ENCODE measurements around the gene LTBP3. TPM values are rescaled to one million over a fixed set of nuclear protein-coding genes. Genes with fewer than 3 reads are reported as not detected.

LTBP3 gene
- total RNA-seq, 2 donors from 2014 or later, result 85.6 to 96.2 TPM

DNA sequence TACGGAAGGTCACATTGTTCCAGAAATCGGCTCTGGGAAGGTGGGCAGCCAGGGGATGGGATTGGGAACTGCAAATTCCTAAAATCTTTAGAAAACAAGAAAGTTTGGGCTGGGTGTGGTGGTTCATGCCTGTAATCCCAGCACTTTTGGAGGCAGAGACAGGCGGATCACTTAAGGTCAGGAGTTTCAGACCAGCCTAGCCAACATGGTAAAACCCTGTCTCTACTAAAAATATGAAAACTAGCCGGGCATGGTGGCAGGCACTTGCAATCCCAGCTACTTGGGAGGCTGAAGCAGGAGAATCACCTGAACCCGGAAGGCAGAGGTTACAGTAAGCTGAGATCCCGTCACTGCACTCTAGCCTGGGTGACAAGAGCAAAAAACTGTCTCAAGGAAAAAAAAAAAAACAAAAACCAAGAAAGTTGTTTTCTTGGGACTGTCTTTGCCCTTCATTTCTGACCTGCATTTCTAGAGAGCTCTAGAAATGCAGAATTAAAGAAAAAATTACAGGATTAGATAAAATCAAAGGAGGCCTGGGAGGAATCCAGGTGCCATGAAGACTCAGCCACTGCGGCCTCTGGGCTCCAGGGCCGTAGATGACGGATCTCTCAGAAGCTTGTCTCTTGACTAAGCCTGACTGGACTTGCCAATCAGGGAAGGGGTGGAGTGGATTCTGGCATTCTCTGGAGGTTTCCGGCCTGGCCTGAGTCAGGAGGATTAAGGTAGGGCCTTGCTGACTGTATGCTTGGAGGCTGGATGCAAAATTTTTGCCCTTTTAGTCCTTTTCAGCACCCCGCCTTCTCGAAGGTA is 64.6 kb downstream of the LTBP3 start:
- peak in 1 of 2 donors; percentile 42 for ATAC-seq
- peak; percentile 85 for DNase-seq
- intact Hi-C loops (cut with DNase I), result loop anchor here in 1 of 2 donors (2.0 kb wide), 1 partner anchor 17 kb away; no protein-coding TSS in a partner anchor

DNA sequence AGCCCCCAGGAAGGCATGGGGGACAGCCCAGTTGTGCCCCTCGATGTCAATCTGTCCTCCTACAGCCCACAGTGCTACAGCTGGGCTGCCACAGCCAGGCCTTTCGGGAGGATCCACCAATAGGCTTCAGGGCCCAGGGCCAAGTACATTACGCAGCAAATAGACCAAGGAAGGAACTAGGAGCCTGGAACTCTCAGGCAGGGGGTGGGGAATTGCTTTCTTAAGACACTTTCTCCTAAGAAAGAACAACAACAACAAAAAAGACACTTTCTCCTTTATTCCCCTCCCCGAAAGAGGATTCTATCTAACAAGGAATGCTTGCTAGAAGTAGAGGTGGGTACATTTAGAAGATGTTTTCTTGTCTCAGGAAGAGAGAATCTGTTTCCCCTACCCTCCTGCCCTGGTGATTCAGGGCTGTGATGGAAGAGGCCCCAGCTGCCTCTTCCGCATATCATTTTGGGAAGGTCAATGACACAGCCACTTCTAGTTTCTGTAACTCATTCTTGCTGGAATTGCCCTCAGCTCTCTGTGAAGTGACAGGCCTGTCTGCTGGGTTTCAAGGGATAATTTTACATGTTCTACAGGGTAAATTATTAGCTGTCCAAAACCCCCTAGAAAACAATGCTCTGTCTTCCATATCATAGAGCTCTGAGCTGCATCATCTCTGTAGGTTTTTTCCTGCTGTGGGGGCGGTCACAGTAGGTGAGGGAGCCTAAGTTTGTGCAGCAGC is 65.4 kb downstream of the LTBP3 start:
- peak; percentile 12 to 40 for ATAC-seq
- intact Hi-C loops (cut with DNase I), result loop anchor here in 1 of 2 donors (2.0 kb wide), 1 partner anchor 16 kb away; no protein-coding TSS in a partner anchor

DNA sequence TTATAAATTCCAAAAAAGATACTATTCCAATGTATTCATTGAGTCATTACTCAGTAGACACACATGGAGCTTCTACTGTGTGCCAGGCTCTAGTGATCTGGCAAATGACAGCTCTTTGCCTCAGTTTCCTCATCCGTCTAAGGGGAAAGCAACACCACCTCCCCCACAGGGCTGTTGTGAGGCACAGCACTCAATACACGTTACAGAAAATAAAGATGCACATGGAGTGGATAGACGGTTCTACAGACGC is 65.8 kb downstream of the LTBP3 start:
- intact Hi-C loops (cut with DNase I), result loop anchor here in 1 of 2 donors (2.0 kb wide), 1 partner anchor 16 kb away; no protein-coding TSS in a partner anchor
- no peak for DNase-seq

More for the DNA sequence above, 65.4 kb downstream of the LTBP3 start:
- DNase-seq, result peak; percentile 93

DNA sequence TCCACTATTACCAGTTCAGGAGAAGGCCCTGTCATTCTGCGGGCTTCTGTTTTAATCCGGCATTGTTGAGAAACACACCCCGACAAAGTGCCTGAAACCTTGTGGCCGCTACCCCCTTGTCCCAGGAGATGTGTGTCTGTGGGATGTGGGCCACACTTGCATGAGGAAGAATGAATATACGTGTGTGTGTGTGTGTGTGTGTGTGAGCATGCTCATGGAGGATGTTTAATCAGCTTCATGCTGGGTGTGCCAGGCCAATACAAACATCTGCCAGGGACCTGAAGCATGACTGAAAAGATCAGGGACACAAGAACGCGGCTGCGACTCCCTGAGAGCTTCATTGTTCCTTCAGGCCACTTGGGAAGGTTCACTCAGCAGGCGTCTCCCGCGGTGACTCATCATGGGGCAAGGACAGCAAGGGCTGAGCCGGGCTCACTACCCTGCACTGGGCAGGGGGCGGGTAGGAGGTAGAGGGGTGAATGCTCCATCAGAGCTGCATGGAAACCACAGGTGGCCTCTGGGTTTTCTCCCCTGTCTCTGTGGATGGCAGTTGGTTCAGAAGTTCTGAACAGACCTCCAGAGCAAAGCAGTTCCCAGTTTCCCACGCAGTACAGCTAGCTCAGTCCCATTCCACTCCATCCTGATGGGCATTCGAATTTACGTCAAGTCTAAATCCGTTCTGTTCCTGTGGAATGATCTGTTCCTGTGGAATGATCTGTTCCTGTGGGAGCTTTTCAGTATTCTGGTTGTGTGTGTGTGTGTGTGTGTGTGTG is 66.4 kb downstream of the LTBP3 start:
- ATAC-seq, result peak; percentile 1 to 33
- intact Hi-C loops (cut with DNase I), result loop anchor here in 1 of 2 donors (2.0 kb wide), 1 partner anchor 15 kb away; no protein-coding TSS in a partner anchor
- peak; percentile 89 for DNase-seq

More for the DNA sequence above, 65.8 kb downstream of the LTBP3 start:
- no peak for ATAC-seq

DNA sequence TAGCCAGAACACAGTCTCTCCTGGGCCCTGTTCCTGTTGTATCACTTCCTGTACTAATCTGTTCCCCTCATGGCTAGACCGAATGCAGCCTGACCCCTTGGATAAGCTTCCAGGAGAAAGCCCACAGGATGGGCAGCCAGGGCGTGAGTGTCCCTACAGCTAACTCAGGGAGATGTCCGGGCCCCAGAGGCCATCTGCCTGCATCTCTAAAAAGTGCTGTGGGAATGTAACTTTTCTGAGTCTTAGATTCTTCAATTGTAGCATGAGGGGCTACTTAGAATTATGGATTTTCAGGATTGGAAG is 67.0 kb downstream of the LTBP3 start:
- DNase-seq (peak; percentile 56), ATAC-seq (no peak)
- intact Hi-C loops (cut with DNase I), result no loop called here

DNA sequence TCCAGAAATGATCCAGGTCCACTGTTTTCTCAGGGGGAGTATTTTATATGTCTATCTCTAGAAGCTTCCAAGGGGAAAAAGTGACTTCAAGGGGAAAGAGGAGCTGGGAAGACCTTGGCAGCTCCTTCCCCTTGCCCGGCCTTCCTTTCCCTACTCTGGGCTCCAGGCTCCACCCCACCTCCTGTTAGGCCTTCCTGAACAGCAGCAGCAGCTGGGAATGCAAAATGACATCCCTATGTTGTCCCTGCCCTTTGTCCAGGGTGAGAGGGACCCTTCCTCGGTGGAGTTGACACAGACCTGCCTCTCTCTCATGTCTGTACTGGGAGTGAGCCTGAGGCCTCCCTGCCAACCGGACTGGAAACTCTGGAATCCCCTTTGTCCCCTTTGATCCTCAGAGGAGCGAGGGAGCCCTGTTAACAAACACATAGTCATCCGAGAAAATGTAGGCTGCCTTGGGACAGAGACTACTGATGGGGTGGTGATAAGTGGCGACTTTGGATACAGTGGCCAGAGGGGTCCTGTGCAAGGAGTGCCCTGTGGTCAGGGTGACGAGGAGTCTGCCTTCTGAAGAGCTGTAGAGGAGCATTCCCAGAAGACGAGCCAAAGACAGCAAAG is 68.3 kb downstream of the LTBP3 start:
- ATAC-seq, result no peak
- peak; percentile 59 for DNase-seq
- intact Hi-C loops (cut with DNase I), result no loop called here

DNA sequence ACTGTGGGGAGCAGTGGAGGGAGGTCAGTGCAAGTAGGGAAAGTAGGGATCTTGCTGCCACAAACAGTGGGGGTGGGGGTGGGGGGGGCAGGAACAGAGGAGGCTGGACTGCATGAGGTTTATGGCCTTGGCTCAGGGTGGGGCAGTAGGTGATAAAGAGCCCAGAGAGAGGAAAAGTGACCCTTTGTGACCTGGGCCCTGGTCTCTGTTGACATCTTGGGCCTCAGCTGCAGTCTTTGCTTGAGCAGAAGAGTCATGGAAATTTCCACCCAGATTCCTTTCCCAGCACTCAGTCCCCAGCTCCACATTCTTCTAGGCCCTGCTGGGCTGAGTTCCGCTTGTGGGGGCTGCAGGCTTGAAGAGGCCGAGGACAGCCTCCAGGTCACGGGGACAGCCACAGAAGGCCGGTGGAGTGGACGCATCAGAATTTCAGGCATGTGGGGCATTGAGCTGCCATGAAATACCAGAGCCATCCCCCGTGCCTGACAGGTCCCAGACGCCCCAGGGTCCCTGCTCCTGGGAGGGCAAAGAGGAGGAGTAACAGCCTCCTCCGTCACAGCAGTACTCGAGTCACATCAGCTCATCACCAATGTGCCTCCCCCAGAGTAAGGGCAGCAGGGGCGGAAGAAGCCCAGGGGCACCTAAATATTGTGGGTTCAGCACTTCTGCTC is 69.0 kb downstream of the LTBP3 start:
- peak; percentile 72 for DNase-seq
- ATAC-seq, result peak; percentile 8 to 13
- intact Hi-C loops (cut with DNase I), result no loop called here

Other genes starting within 250 kb of the LTBP3 start
- gene CDC42EP2, start 243.5 kb downstream of the LTBP3 start, total RNA-seq, result 10 to 100 TPM; 21.7 to 28.9 TPM
- gene DPF2, start 224.5 kb downstream of the LTBP3 start, total RNA-seq, result 10 to 100 TPM; 46.7 to 47.7 TPM
- under 1 TPM in 1 of 2 donors, not detected in 1; 0.12 TPM for gene TIGD3, start 203.6 kb downstream of the LTBP3 start, total RNA-seq
- 1 to 10 TPM; 4.1 to 7.2 TPM for gene SLC25A45, start 175.7 kb downstream of the LTBP3 start, total RNA-seq
- gene FRMD8, start 171.7 kb downstream of the LTBP3 start, total RNA-seq, result 10 to 100 TPM; 13.4 to 21.5 TPM
- 100 to 1,000 TPM; 405 to 657 TPM for gene NEAT1, start 135.6 kb downstream of the LTBP3 start, total RNA-seq
- gene MALAT1, start 59.3 kb downstream of the LTBP3 start, total RNA-seq, result 1,000 to 10,000 TPM; 4,098 to 7,342 TPM
- 10 to 100 TPM; 51.5 to 67.3 TPM for gene SCYL1, start 33.3 kb downstream of the LTBP3 start, total RNA-seq
- gene ZNRD2, start 12.1 kb upstream of the LTBP3 start, total RNA-seq, result 10 to 100 TPM; 24.6 to 35.0 TPM
- gene FAM89B, start 14.2 kb upstream of the LTBP3 start, total RNA-seq, result 10 to 100 TPM; 33.5 to 34.5 TPM
- gene EHBP1L1, start 17.7 kb upstream of the LTBP3 start, total RNA-seq, result 10 to 100 TPM; 53.4 to 61.0 TPM
- gene KCNK7, start 37.4 kb upstream of the LTBP3 start, total RNA-seq, result under 1 TPM; 0.31 to 0.53 TPM
- 10 to 100 TPM; 42.8 to 44.7 TPM for gene MAP3K11, start 55.9 kb upstream of the LTBP3 start, total RNA-seq
- gene PCNX3, start 57.4 kb upstream of the LTBP3 start, total RNA-seq, result 10 to 100 TPM; 15.1 to 16.7 TPM
- 10 to 100 TPM; 31.7 to 33.0 TPM for gene SIPA1, start 79.7 kb upstream of the LTBP3 start, total RNA-seq
- 10 to 100 TPM; 36.1 to 56.2 TPM for gene RELA, start 104.6 kb upstream of the LTBP3 start, total RNA-seq
- 10 to 100 TPM; 46.6 to 47.3 TPM for gene KAT5, start 153.9 kb upstream of the LTBP3 start, total RNA-seq
- 10 to 100 TPM; 61.1 to 64.7 TPM for gene RNASEH2C, start 162.4 kb upstream of the LTBP3 start, total RNA-seq
- 10 to 100 TPM in 1 of 2 donors, 1 to 10 TPM in 1; 9.2 to 15.0 TPM for gene AP5B1, start 222.6 kb upstream of the LTBP3 start, total RNA-seq
- not detected for gene OVOL1, start 228.7 kb upstream of the LTBP3 start, total RNA-seq